Ishikawa (cell line): Measurements from ENCODE around the gene PPP1R16B.

Source experiments
- CEBPB ChIP-seq: IDR thresholded peaks from 2 replicates; pipeline ENCODE4 v1.6.1; 2012
- CREB1 ChIP-seq: IDR thresholded peaks from 2 replicates; pipeline ENCODE4 v1.6.1; 2012; ENCODE audit warnings: low read depth
- EGR1 ChIP-seq: IDR thresholded peaks from 2 replicates; pipeline ENCODE4 v1.6.1; 2012
- EP300 ChIP-seq: IDR thresholded peaks from 2 replicates; pipeline ENCODE4 v1.6.1; 2012; ENCODE audit warnings: borderline replicate concordance
- FOXM1 ChIP-seq: IDR thresholded peaks from 2 replicates; pipeline ENCODE4 v1.6.1; 2012; ENCODE audit warnings: low read depth, borderline replicate concordance
- MAX ChIP-seq: IDR thresholded peaks from 2 replicates; pipeline ENCODE4 v1.6.1; 2012
- NFIC ChIP-seq: IDR thresholded peaks from 2 replicates; pipeline ENCODE4 v1.6.1; 2012
- RAD21 ChIP-seq: IDR thresholded peaks from 2 replicates; pipeline ENCODE4 v1.6.1; 2012; ENCODE audit warnings: low read depth
- REST ChIP-seq: IDR thresholded peaks from 2 replicates; pipeline ENCODE4 v1.6.1; 2012; ENCODE audit warnings: low read depth, mild to moderate bottlenecking
- TAF1 ChIP-seq: IDR thresholded peaks from 2 replicates; pipeline ENCODE4 v1.6.1; 2012; ENCODE audit warnings: low read depth, mild to moderate bottlenecking
- TCF12 ChIP-seq: IDR thresholded peaks from 2 replicates; pipeline ENCODE4 v1.6.1; 2012; ENCODE audit warnings: low read depth
- TEAD4 ChIP-seq: IDR thresholded peaks from 2 replicates; pipeline ENCODE4 v1.6.1; 2012
- USF1 ChIP-seq: IDR thresholded peaks from 2 replicates; pipeline ENCODE4 v1.6.1; 2012
- YY1 ChIP-seq: IDR thresholded peaks from 2 replicates; pipeline ENCODE4 v1.6.1; 2012; ENCODE audit warnings: low read depth
- ZBTB7A ChIP-seq: IDR thresholded peaks from 2 replicates; pipeline ENCODE4 v1.6.1; 2012; ENCODE audit warnings: low read depth

PPP1R16B gene

GRCh38 chr20:38833154-38833856 is 27.8 kb downstream of the PPP1R16B start:
- no peak for TF ChIP-seq USF1
- TF ChIP-seq ZBTB7A: no peak

GRCh38 chr20:38833857-38834164 is 28.3 kb downstream of the PPP1R16B start:
- no peak for TF ChIP-seq CEBPB
- TF ChIP-seq REST: no peak
- no peak for TF ChIP-seq MAX
- TF ChIP-seq TEAD4: no peak
- no peak for TF ChIP-seq FOXM1
- TF ChIP-seq TAF1: no peak
- no peak for TF ChIP-seq YY1
- no peak for TF ChIP-seq RAD21
- TF ChIP-seq EGR1: no peak
- no peak for TF ChIP-seq ZBTB7A
- no peak for TF ChIP-seq EP300
- no peak for TF ChIP-seq CREB1
- TF ChIP-seq TCF12: no peak
- no peak for TF ChIP-seq USF1

GRCh38 chr20:38834868-38835267 is 29.4 kb downstream of the PPP1R16B start:
- TF ChIP-seq TEAD4 (no peak), RAD21 (no peak), ZBTB7A (no peak), YY1 (no peak), MAX (no peak), USF1 (no peak), TCF12 (no peak), EP300 (no peak), EGR1 (no peak), FOXM1 (no peak), TAF1 (no peak), CEBPB (no peak)

- TF ChIP-seq RAD21 (no peak), EP300 (no peak), FOXM1 (no peak), EGR1 (no peak), CREB1 (no peak), REST (no peak), NFIC (no peak), TEAD4 (no peak), MAX (no peak), TCF12 (no peak), USF1 (no peak), CEBPB (no peak), ZBTB7A (no peak), TAF1 (no peak), YY1 (no peak)
Observed at GRCh38 chr20:38835792-38836191, 30.3 kb downstream of the PPP1R16B start.

- TF ChIP-seq USF1 (no peak), TCF12 (no peak), ZBTB7A (no peak), EP300 (no peak), FOXM1 (no peak), CREB1 (no peak), RAD21 (no peak), YY1 (no peak)
Observed at GRCh38 chr20:38836991-38837390, 31.5 kb downstream of the PPP1R16B start.
